Measurements from ENCODE around the gene ASB6.

ASB6 gene

GRCh38 chr9:129640871-129641749, 841 bp downstream of the ASB6 start:
- Histone ChIP-seq H3K9ac (ENCODE audit: low read depth, low read length, poor library complexity, severe bottlenecking) (peak overlapping the region; percentile 76), H3F3A (ENCODE audit: low read depth) (no peaks in the 10 kb centered on the region), H3K9me2 (replicated peaks; ENCODE audit: low read depth, low read length) (no peaks in the 10 kb centered on the region), H3K79me2 (ENCODE audit: insufficient read depth, low read length) (peaks cover 18% of the 10 kb centered on the region; the same call in 1 of the 2 replicates), H4K20me1 (ENCODE audit: insufficient read depth, low read length, poor library complexity, severe bottlenecking) (peaks cover 6% of the 10 kb centered on the region), H3K36me3 (ENCODE audit: insufficient read depth, low read length) (no peaks in the 10 kb centered on the region; the same call in 1 of the 2 replicates), H3K4me1 (ENCODE audit: insufficient read depth, low read length, poor library complexity, severe bottlenecking) (no peaks in the 10 kb centered on the region), H3K4me2 (ENCODE audit: low read depth, low read length, poor library complexity, severe bottlenecking) (peak overlapping the region; percentile 85), H2AFZ (ENCODE audit: low read length) (no peak overlapping the region), H3K27me3 (ENCODE audit: insufficient read depth, low read length, poor library complexity, severe bottlenecking) (no peaks in the 10 kb centered on the region), H3K9me3 (ENCODE audit: insufficient read depth, low read depth, low read length) (no peaks in the 10 kb centered on the region), H3K4me3 (ENCODE audit: low read length, poor library complexity, severe bottlenecking) (peak overlapping the region; percentile 84)
- TF ChIP-seq EZH2phosphoT487 (IDR thresholded peaks at IDR 0.05; ENCODE audit: borderline replicate concordance): no peak
- TF ChIP-seq CTCF (conservative IDR thresholded peaks at IDR 0.05; ENCODE audit: low read length): no peak

- TF ChIP-seq CTCF (conservative IDR thresholded peaks at IDR 0.05; ENCODE audit: low read length) (no peak), EZH2phosphoT487 (IDR thresholded peaks at IDR 0.05; ENCODE audit: borderline replicate concordance) (no peak)
- H3K9me3 ChIP-seq (ENCODE audit: insufficient read depth, low read depth, low read length): no peaks in the 10 kb centered on the region
- peaks cover 18% of the 10 kb centered on the region; the same call in 1 of the 2 replicates for H3K79me2 ChIP-seq (ENCODE audit: insufficient read depth, low read length)
- no peaks in the 10 kb centered on the region for H3K4me1 ChIP-seq (ENCODE audit: insufficient read depth, low read length, poor library complexity, severe bottlenecking)
- no peaks in the 10 kb centered on the region for H3K27me3 ChIP-seq (ENCODE audit: insufficient read depth, low read length, poor library complexity, severe bottlenecking)
- H3F3A ChIP-seq (ENCODE audit: low read depth): no peaks in the 10 kb centered on the region
- no peak overlapping the region for H3K9ac ChIP-seq (ENCODE audit: low read depth, low read length, poor library complexity, severe bottlenecking)
- H3K9me2 ChIP-seq (replicated peaks; ENCODE audit: low read depth, low read length): no peaks in the 10 kb centered on the region
- peaks cover 5% of the 10 kb centered on the region; the same call in 1 of the 2 replicates for H3K36me3 ChIP-seq (ENCODE audit: insufficient read depth, low read length)
- no peak overlapping the region for H2AFZ ChIP-seq (ENCODE audit: low read length)
- peak overlapping the region; percentile 85 for H3K4me2 ChIP-seq (ENCODE audit: low read depth, low read length, poor library complexity, severe bottlenecking)
- H4K20me1 ChIP-seq (ENCODE audit: insufficient read depth, low read length, poor library complexity, severe bottlenecking): peaks cover 6% of the 10 kb centered on the region
- H3K4me3 ChIP-seq (ENCODE audit: low read length, poor library complexity, severe bottlenecking): peak overlapping the region; percentile 84
These were observed 1.7 kb downstream of the ASB6 start for GRCh38 chr9:129640086-129640870.

- Histone ChIP-seq H3K9me2 (replicated peaks; ENCODE audit: low read depth, low read length) (no peaks in the 10 kb centered on the region), H3K9ac (ENCODE audit: low read depth, low read length, poor library complexity, severe bottlenecking) (no peak overlapping the region), H3F3A (ENCODE audit: low read depth) (no peaks in the 10 kb centered on the region), H3K27me3 (ENCODE audit: insufficient read depth, low read length, poor library complexity, severe bottlenecking) (no peaks in the 10 kb centered on the region), H3K9me3 (ENCODE audit: insufficient read depth, low read depth, low read length) (no peaks in the 10 kb centered on the region), H3K4me3 (ENCODE audit: low read length, poor library complexity, severe bottlenecking) (no peak overlapping the region), H3K36me3 (ENCODE audit: insufficient read depth, low read length) (peaks cover 10% of the 10 kb centered on the region; the same call in 1 of the 2 replicates), H3K4me2 (ENCODE audit: low read depth, low read length, poor library complexity, severe bottlenecking) (peak overlapping the region; percentile 85), H3K79me2 (ENCODE audit: insufficient read depth, low read length) (peaks cover 18% of the 10 kb centered on the region; the same call in 1 of the 2 replicates), H2AFZ (ENCODE audit: low read length) (no peak overlapping the region), H4K20me1 (ENCODE audit: insufficient read depth, low read length, poor library complexity, severe bottlenecking) (peaks cover 6% of the 10 kb centered on the region), H3K4me1 (ENCODE audit: insufficient read depth, low read length, poor library complexity, severe bottlenecking) (no peaks in the 10 kb centered on the region)
- no peak for TF ChIP-seq CTCF (conservative IDR thresholded peaks at IDR 0.05; ENCODE audit: low read length)
- no peak for TF ChIP-seq EZH2phosphoT487 (IDR thresholded peaks at IDR 0.05; ENCODE audit: borderline replicate concordance)
These were observed 2.2 kb downstream of the ASB6 start for GRCh38 chr9:129639756-129640085.

Data from Loucy (cell line).